ENCODE measurements around the gene LINC00632.
"Not testable (repeated sequence)": the region's sequence is repeated elsewhere in the genome, so short reads cannot be mapped to it uniquely, and the experiment has no call there.

The LINC00632 gene

GRCh38 chrX:140709421-140709846 lies at the start of gene LINC00632:
Gene LINC00632 (plus strand): TSS chrX:140709759.
- DNase-seq, result peak; percentile 31

- DNase-seq, result no peak
Measured at GRCh38 chrX:140661643-140662042, 47.9 kb upstream of the LINC00632 start.

- no peak for DNase-seq
Measured at GRCh38 chrX:140664939-140665338, 44.6 kb upstream of the LINC00632 start.

- no peak for DNase-seq
Measured at GRCh38 chrX:140672840-140673731, 36.5 kb upstream of the LINC00632 start.

- DNase-seq, result no peak
Measured at GRCh38 chrX:140687706-140688105, 21.9 kb upstream of the LINC00632 start.

- not testable (repeated sequence) for DNase-seq
Measured at GRCh38 chrX:140691596-140691995, 18.0 kb upstream of the LINC00632 start.

GRCh38 chrX:140697618-140698017 lies 11.9 kb upstream of the LINC00632 start:
- no peak for DNase-seq

GRCh38 chrX:140701480-140701879 lies 8.1 kb upstream of the LINC00632 start:
- no peak for DNase-seq

- peak; percentile 59 for DNase-seq
Measured at GRCh38 chrX:140710710-140711109, 1.2 kb downstream of the LINC00632 start.

GRCh38 chrX:140711894-140712293 lies 2.3 kb downstream of the LINC00632 start:
- DNase-seq, result no peak

GRCh38 chrX:140712413-140713173 lies 3.0 kb downstream of the LINC00632 start:
- DNase-seq, result peak; percentile 94

GRCh38 chrX:140713174-140713539 lies 3.6 kb downstream of the LINC00632 start:
- DNase-seq, result no peak

- no peak for DNase-seq
Measured at GRCh38 chrX:140715787-140716186, 6.2 kb downstream of the LINC00632 start.

- no peak for DNase-seq
Measured at GRCh38 chrX:140723121-140723715, 13.7 kb downstream of the LINC00632 start.

GRCh38 chrX:140724309-140724708 lies 14.8 kb downstream of the LINC00632 start:
- DNase-seq, result no peak

- no peak for DNase-seq
Measured at GRCh38 chrX:140724736-140725135, 15.2 kb downstream of the LINC00632 start.

- DNase-seq, result no peak
Measured at GRCh38 chrX:140725500-140725899, 15.9 kb downstream of the LINC00632 start.

GRCh38 chrX:140733766-140734342 lies 24.3 kb downstream of the LINC00632 start:
- peak; percentile 43 for DNase-seq

GRCh38 chrX:140744085-140744484 lies 34.5 kb downstream of the LINC00632 start:
- no peak for DNase-seq

- no peak for DNase-seq
Measured at GRCh38 chrX:140756941-140757340, 47.4 kb downstream of the LINC00632 start.

- peak; percentile 48 for DNase-seq
Measured at GRCh38 chrX:140762061-140762460, 52.5 kb downstream of the LINC00632 start.

GRCh38 chrX:140764401-140764919 lies 54.9 kb downstream of the LINC00632 start:
- peak; percentile 75 for DNase-seq
